Mesothelial cell of epicardium (in vitro differentiated cells): Measurements from ENCODE around the gene DHX57. TPM values are rescaled to one million over a fixed set of nuclear protein-coding genes. Genes with fewer than 3 reads are reported as not detected.

Experiments
- DNase-seq, 2 experiments: peaks; one replicate each; pipeline ENCODE4 v3.0.0; 2021; ENCODE audit warnings: low spot score in 2 of 2; ENCODE audit not compliant: unreplicated experiment in 2 of 2
- H3K27ac Mint-ChIP-seq: 2 replicates; pipeline ENCODE4 v1.8.0; 2021; ENCODE audit warnings: mixed read lengths
- H3K27me3 Mint-ChIP-seq: 2 replicates; pipeline ENCODE4 v1.8.0; 2021; ENCODE audit warnings: low read depth, mixed read lengths
- H3K36me3 Mint-ChIP-seq: 2 replicates; pipeline ENCODE4 v1.8.0; 2021; ENCODE audit warnings: mixed read lengths
- H3K4me1 Mint-ChIP-seq: 2 replicates; pipeline ENCODE4 v1.8.0; 2021; ENCODE audit warnings: mixed read lengths
- H3K4me3 Mint-ChIP-seq: 2 replicates; pipeline ENCODE4 v1.8.0; 2021; ENCODE audit warnings: mild to moderate bottlenecking, moderate library complexity, mixed read lengths
- H3K9me3 Mint-ChIP-seq: 2 replicates; pipeline ENCODE4 v1.8.0; 2021; ENCODE audit warnings: mixed read lengths
- total RNA-seq: library from RNA; stranded (reverse); gene quantifications from 3 replicates; pipeline ENCODE4 v1.2.1, GENCODE V29; 2021
- TF ChIP-seq, protein P1 (sequence below): fragments of 200-600 bp; sonication (generic); IDR thresholded peaks from one replicate; pipeline ENCODE4 v1.5.0; 2021; ENCODE audit warnings: antibody characterized with exemption; ENCODE audit not compliant: unreplicated experiment

Gene DHX57
- total RNA-seq, 1 donor from 2014 or later = 33.7 TPM

DNA sequence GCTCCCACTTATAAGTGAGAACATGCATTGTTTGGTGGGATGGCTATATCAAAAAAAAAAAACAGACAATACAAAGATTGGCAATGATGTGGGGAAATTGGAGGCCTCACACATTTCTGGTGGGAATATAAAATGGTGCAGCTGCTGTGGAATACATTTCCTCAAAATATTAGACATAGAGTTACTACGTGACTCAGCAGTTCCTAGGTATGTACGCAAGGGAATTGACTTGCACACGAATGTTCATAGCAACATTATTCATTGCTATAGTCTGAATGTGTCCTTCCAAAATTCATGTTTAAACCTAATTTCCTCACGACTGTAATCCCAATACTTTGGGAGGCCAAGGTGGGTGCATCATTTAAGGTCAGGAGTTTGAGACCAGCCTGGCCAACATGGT, 11.6 kb upstream of the DHX57 start:
- H3K4me1 Mint-ChIP-seq = no peaks in the 10 kb centered on the region
- no peaks in the 10 kb centered on the region for H3K36me3 Mint-ChIP-seq
- no peaks in the 10 kb centered on the region for H3K9me3 Mint-ChIP-seq
- DNase-seq = no peak
- no peaks in the 10 kb centered on the region for H3K27me3 Mint-ChIP-seq
- H3K4me3 Mint-ChIP-seq = no peak overlapping the region
- TF ChIP-seq, protein P1, sequence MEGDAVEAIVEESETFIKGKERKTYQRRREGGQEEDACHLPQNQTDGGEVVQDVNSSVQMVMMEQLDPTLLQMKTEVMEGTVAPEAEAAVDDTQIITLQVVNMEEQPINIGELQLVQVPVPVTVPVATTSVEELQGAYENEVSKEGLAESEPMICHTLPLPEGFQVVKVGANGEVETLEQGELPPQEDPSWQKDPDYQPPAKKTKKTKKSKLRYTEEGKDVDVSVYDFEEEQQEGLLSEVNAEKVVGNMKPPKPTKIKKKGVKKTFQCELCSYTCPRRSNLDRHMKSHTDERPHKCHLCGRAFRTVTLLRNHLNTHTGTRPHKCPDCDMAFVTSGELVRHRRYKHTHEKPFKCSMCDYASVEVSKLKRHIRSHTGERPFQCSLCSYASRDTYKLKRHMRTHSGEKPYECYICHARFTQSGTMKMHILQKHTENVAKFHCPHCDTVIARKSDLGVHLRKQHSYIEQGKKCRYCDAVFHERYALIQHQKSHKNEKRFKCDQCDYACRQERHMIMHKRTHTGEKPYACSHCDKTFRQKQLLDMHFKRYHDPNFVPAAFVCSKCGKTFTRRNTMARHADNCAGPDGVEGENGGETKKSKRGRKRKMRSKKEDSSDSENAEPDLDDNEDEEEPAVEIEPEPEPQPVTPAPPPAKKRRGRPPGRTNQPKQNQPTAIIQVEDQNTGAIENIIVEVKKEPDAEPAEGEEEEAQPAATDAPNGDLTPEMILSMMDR = no peak
- no peak overlapping the region for H3K27ac Mint-ChIP-seq

DNA sequence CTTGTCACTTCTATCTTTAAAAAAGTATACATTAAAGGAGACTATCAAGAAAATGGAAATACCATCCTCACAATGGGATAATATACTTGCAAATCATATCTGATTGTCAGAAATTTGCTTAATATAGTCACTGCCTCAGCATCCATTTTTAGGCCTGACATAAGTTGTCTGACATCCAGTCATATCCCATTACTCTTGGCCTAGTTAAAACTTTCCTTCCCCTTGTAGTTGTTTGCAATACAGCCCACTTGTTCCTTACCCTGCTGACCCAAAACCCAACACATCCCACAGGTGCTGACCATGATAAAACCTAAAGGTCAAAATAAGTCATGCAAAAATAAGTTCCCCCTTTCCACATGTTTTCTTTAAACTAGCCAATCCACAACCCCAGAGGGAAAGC, 10.3 kb upstream of the DHX57 start:
- TF ChIP-seq, protein P1 = no peak
- no peaks in the 10 kb centered on the region for H3K27me3 Mint-ChIP-seq
- no peak for DNase-seq

DNA sequence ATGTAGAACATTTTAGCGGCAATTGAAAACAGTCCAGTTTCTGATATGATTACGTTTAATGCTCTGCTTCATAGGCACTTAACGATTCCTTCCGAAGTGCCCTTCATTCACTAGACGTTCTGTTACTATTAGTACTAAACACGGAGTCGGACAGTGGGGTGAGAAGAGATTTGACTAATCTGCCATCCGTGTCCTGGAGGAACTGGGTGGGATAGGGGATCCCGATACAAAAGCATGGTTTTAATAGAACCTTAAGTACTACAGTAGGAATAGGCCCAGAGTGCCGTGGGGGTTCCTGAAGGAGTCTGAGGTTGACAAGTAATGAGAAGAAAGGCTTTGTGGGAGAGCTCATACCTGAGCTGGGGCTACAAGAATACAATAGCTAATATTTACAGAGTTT, 673 bp upstream of the DHX57 start:
- DNase-seq = no peak
- peak overlapping the region; percentile 84 for H3K4me3 Mint-ChIP-seq
- peak overlapping the region; percentile 91 for H3K27ac Mint-ChIP-seq
- TF ChIP-seq, protein P1 = no peak
- H3K4me1 Mint-ChIP-seq = peaks cover 21% of the 10 kb centered on the region
- H3K36me3 Mint-ChIP-seq = peaks cover 23% of the 10 kb centered on the region
- peaks cover 17% of the 10 kb centered on the region for H3K9me3 Mint-ChIP-seq
- no peaks in the 10 kb centered on the region for H3K27me3 Mint-ChIP-seq

More for the DNA sequence above, 10.3 kb upstream of the DHX57 start:
- H3K4me3 Mint-ChIP-seq = no peak overlapping the region
- peaks cover 3% of the 10 kb centered on the region for H3K36me3 Mint-ChIP-seq
- no peak overlapping the region for H3K27ac Mint-ChIP-seq
- H3K4me1 Mint-ChIP-seq = no peaks in the 10 kb centered on the region
- H3K9me3 Mint-ChIP-seq = no peaks in the 10 kb centered on the region

DNA sequence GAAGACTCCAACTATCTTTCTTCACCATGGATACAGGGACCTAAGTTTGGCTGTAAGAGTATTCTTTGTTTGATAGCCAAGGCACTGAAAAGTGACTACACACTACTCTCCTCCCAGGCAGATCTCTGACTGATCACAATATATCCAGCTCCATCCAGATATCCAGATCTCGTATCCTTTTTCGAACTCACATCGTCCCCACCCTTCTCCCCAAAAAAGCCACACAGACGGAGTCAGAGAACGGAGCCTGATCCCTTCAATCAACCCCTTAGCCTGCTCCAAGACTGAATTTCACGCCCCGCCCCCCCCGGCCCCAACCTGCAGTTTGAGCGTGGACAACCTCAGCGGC, 533 bp downstream of the DHX57 start:
- H3K27ac Mint-ChIP-seq = peak overlapping the region; percentile 91
- peaks cover 21% of the 10 kb centered on the region for H3K9me3 Mint-ChIP-seq
- no peak for DNase-seq
- H3K27me3 Mint-ChIP-seq = no peaks in the 10 kb centered on the region
- H3K36me3 Mint-ChIP-seq = peaks cover 20% of the 10 kb centered on the region
- TF ChIP-seq, protein P1 = no peak
- H3K4me3 Mint-ChIP-seq = peak overlapping the region; percentile 84
- peaks cover 21% of the 10 kb centered on the region for H3K4me1 Mint-ChIP-seq

DNA sequence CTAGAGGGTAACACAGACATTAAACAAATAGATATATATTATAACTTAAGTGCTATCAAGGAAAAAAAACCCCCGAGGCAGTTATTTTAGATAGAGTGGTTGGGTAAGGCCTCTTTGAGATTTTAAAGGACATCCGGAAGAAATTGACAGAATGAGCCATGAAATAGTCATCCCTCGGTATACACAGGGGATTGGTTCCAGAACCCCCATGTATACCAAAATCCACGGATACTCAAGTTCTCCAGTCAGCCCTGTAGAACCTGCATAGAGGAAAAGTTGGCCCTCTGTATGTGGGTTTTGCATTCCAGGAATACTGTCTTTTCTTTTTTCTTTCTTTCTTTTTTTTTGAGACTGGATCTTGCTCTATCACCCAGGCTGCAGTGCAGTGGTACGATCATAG, 2.0 kb downstream of the DHX57 start:
- H3K36me3 Mint-ChIP-seq = peaks cover 30% of the 10 kb centered on the region
- H3K27me3 Mint-ChIP-seq = no peaks in the 10 kb centered on the region
- TF ChIP-seq, protein P1 = no peak
- H3K4me1 Mint-ChIP-seq = peaks cover 21% of the 10 kb centered on the region
- DNase-seq = no peak
- no peak overlapping the region for H3K4me3 Mint-ChIP-seq
- peaks cover 34% of the 10 kb centered on the region for H3K9me3 Mint-ChIP-seq
- no peak overlapping the region for H3K27ac Mint-ChIP-seq

DNA sequence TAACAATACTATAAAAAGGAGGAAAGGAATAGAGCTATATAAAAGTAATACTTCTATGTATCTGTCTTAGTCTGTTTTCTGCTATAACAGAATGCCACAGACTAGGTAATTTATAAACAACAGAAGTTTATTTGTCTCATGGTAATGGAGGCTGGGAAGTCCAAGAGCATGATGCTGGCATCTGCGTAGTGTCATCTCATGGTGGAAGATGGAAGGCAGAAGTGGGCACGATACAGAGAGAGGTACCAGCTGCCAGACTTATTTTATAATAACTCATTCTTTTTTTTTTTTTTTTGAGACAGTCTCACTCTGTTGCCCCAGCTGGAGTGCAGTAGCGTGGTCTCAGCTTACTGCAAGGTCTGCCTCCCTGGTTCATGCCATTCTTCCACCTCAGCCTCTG, 4.3 kb downstream of the DHX57 start:
- TF ChIP-seq, protein P1 = no peak
- Mint-ChIP-seq H3K4me3 (no peak overlapping the region), H3K9me3 (peaks cover 34% of the 10 kb centered on the region), H3K36me3 (peaks cover 38% of the 10 kb centered on the region), H3K4me1 (peaks cover 17% of the 10 kb centered on the region), H3K27ac (no peak overlapping the region), H3K27me3 (no peaks in the 10 kb centered on the region)
- DNase-seq = no peak
